HCT116 (cell line): Measurements from ENCODE around the gene RNGTT. TPM values are rescaled to one million over a fixed set of nuclear protein-coding genes. Genes with fewer than 3 reads are reported as not detected.

Experiments used
- ATAC-seq: fragments of 200-7000 bp; cut with Tn5 transposase; 2 replicates; pipeline ENCODE4 v1.9.1; 2020; ENCODE audit warnings: mild to moderate bottlenecking, moderate library complexity
- BruUV-seq: library from RNA; stranded (reverse); fragments of 400-500 nt; replicated peaks from 2 replicates; lab custom pipeline; 2021; lab: Mats Ljungman, UMichigan
- CTCF ChIA-PET: fragments of 300-600 bp; sonication (Branson Sonifier 250); formaldehyde crosslinking; loops from one replicate; lab custom pipeline; 2021; ENCODE audit warnings: antibody characterized with exemption; lab: Charles Lee
- POLR2A ChIA-PET: fragments of 300-600, 350-600 bp; sonication (Branson Sonifier 250); formaldehyde crosslinking; loops from one replicate; lab custom pipeline; 2021; ENCODE audit warnings: antibody characterized with exemption; lab: Charles Lee
- RAD21 ChIA-PET, 2 experiments: fragments of 300-600 bp; sonication (Branson Sonifier 250); formaldehyde crosslinking; loops; one replicate each; lab custom pipeline; 2023; ENCODE audit warnings: low total read pairs in 2 of 2; ENCODE audit not compliant: uncharacterized antibody in 2 of 2, unreplicated experiment in 2 of 2, low non-redundant PET in 1 of 2; lab: Charles Lee
- DNase-seq: peaks from one replicate; pipeline ENCODE4 v3.0.0-alpha.2; 2010; ENCODE audit warnings: low read depth, low spot score
- H2AFZ ChIP-seq: fragments of 200-600 bp; shearing (Covaris generic), sonication (generic); 2 replicates; pipeline ENCODE4 v1.6.1; 2017; ENCODE audit warnings: low read depth, mixed run types, mixed read lengths, antibody characterized with exemption, low read length; ENCODE audit not compliant: poor library complexity, severe bottlenecking
- H3K27ac ChIP-seq: 2 replicates; pipeline ENCODE4 v1.5.1; 2012; ENCODE audit warnings: low read depth, low read length
- H3K27me3 ChIP-seq: fragments of 200-600 bp; sonication (generic); 2 replicates; pipeline ENCODE4 v1.6.1; 2016; ENCODE audit warnings: mixed run types, low read length, mixed read lengths; ENCODE audit not compliant: insufficient read depth
- H3K36me3 ChIP-seq, 2 experiments: fragments of 200-500 bp in 1 of 2; fragments of 200-600 bp in 1 of 2; sonication (Bioruptor generic) in 1 of 2; sonication (generic) in 1 of 2; 2 replicates each; pipeline versions ENCODE4 v1.5.1 to v1.6.1; 2014 to 2016; ENCODE audit warnings: low read length in 2 of 2, inconsistent platforms in 1 of 2, mixed read lengths in 1 of 2, mixed run types in 1 of 2; ENCODE audit not compliant: insufficient read depth in 2 of 2, control insufficient read depth in 1 of 2
- H3K4me1 ChIP-seq, 2 experiments: fragments of 200-600 bp in 1 of 2; sonication (generic) in 1 of 2; 2 replicates each; pipeline versions ENCODE4 v1.5.1 to v1.6.1; 2012 to 2017; ENCODE audit warnings: low read length in 2 of 2, inconsistent platforms in 1 of 2, mild to moderate bottlenecking in 1 of 2, mixed read lengths in 1 of 2, mixed run types in 1 of 2, moderate library complexity in 1 of 2; ENCODE audit not compliant: insufficient read depth in 2 of 2, control insufficient read depth in 1 of 2
- H3K4me2 ChIP-seq: fragments of 200-600 bp; sonication (generic); 2 replicates; pipeline ENCODE4 v1.6.1; 2017; ENCODE audit warnings: mixed run types, low read length, mixed read lengths
- H3K4me3 ChIP-seq, 2 experiments: fragments of 200-600 bp in 1 of 2; sonication (generic) in 1 of 2; replicated peaks in 1 of 2; 2 replicates each; pipeline ENCODE4 v1.5.1; 2011 to 2016; ENCODE audit warnings: low read length in 2 of 2, control low read depth in 1 of 2, low read depth in 1 of 2, mild to moderate bottlenecking in 1 of 2, mixed read lengths in 1 of 2, mixed run types in 1 of 2
- H3K79me2 ChIP-seq: fragments of 200-600 bp; sonication (generic); 2 replicates; pipeline ENCODE4 v1.6.1; 2017; ENCODE audit warnings: mild to moderate bottlenecking, mixed run types, low read length, moderate library complexity, mixed read lengths; ENCODE audit not compliant: insufficient read depth
- H3K9ac ChIP-seq: fragments of 200-600 bp; sonication (generic); 2 replicates; pipeline ENCODE4 v1.6.1; 2016; ENCODE audit warnings: low read length, mixed read lengths
- H3K9me2 ChIP-seq: fragments of 200-600 bp; sonication (generic), shearing (Covaris generic); 2 replicates; pipeline ENCODE4 v1.6.1; 2017; ENCODE audit warnings: mixed run types, mild to moderate bottlenecking, moderate library complexity; ENCODE audit not compliant: insufficient read depth
- H3K9me3 ChIP-seq, 2 experiments: fragments of 200-500 bp in 1 of 2; fragments of 200-600 bp in 1 of 2; sonication (Bioruptor generic) in 1 of 2; sonication (generic) in 1 of 2; 2 replicates each; pipeline ENCODE4 v1.6.1; 2014 to 2017; ENCODE audit warnings: low read length in 2 of 2, mixed read lengths in 2 of 2, inconsistent platforms in 1 of 2, low read depth in 1 of 2, mild to moderate bottlenecking in 1 of 2, mixed run types in 1 of 2, moderate library complexity in 1 of 2; ENCODE audit not compliant: control insufficient read depth in 1 of 2, insufficient read depth in 1 of 2
- H4K20me1 ChIP-seq: fragments of 200-600 bp; sonication (generic), shearing (Covaris generic); 2 replicates; pipeline ENCODE4 v1.6.1; 2017; ENCODE audit warnings: mixed run types, mild to moderate bottlenecking, moderate library complexity; ENCODE audit not compliant: insufficient read depth
- CBX3 ChIP-seq: IDR thresholded peaks from 2 replicates; pipeline ENCODE4 v1.6.1; 2012; ENCODE audit warnings: low read depth
- CEBPB ChIP-seq: IDR thresholded peaks from 2 replicates; pipeline ENCODE4 v1.6.1; 2012; ENCODE audit warnings: low read depth
- EZH2 ChIP-seq: fragments of 200-600 bp; sonication (generic); IDR thresholded peaks from 2 replicates; pipeline ENCODE4 v1.6.1; 2017; ENCODE audit warnings: antibody characterized with exemption, mixed run types
- EZH2phosphoT487 ChIP-seq: fragments of 200-600 bp; IDR thresholded peaks from 2 replicates; pipeline ENCODE4 v1.6.1; 2018; ENCODE audit warnings: antibody characterized with exemption, borderline replicate concordance
- JUND ChIP-seq: IDR thresholded peaks from 2 replicates; pipeline ENCODE4 v1.6.1; 2012
- MAX ChIP-seq: IDR thresholded peaks from 2 replicates; pipeline ENCODE4 v1.6.1; 2012
- POLR2A ChIP-seq: IDR thresholded peaks from 2 replicates; pipeline ENCODE4 v1.7.0; 2011; ENCODE audit warnings: borderline replicate concordance; ENCODE audit not compliant: insufficient read depth, insufficient read length; ENCODE audit errors: extremely low read depth
- REST ChIP-seq: IDR thresholded peaks from 2 replicates; pipeline ENCODE4 v1.6.1; 2012; ENCODE audit warnings: low read depth
- SIN3A ChIP-seq: IDR thresholded peaks from 2 replicates; pipeline ENCODE4 v1.6.1; 2012; ENCODE audit warnings: low read depth
- YY1 ChIP-seq: IDR thresholded peaks from 2 replicates; pipeline ENCODE4 v1.6.1; 2011; ENCODE audit warnings: low read length, low read depth, moderate library complexity, mild to moderate bottlenecking; ENCODE audit not compliant: insufficient replicate concordance; ENCODE audit errors: extremely low read depth
- ZFX ChIP-seq: fragments of 450-650 bp; IDR thresholded peaks from 2 replicates; pipeline ENCODE4 v1.6.1; 2017
- ZNF274 ChIP-seq: fragments of 200-500 bp; sonication (Bioruptor generic); IDR thresholded peaks from 2 replicates; pipeline ENCODE4 v1.6.1; 2014; ENCODE audit warnings: mild to moderate bottlenecking, low read depth, low read length, inconsistent platforms
- intact Hi-C: fragments of 100-400 bp; cut with micrococcal nuclease; formaldehyde crosslinking; loops from 2 replicates; pipeline ENCODE4 v1.10.0; 2022
- total RNA-seq: library from RNA; stranded (reverse); gene quantifications from one replicate; pipeline ENCODE4 v1.2.1, GENCODE V29; 2021; ENCODE audit not compliant: unreplicated experiment

Gene RNGTT
- total RNA-seq, 1 experiment from 2014 or later = 23.0 TPM

- H3K4me2 ChIP-seq = no peak overlapping the region
- TF ChIP-seq JUND (no peak), CBX3 (no peak), REST (no peak), POLR2A (no peak), ZNF274 (no peak), ZFX (no peak), SIN3A (no peak), CEBPB (no peak), YY1 (no peak), MAX (no peak), EZH2phosphoT487 (no peak), EZH2 (no peak)
- H3K9me3 ChIP-seq = no peaks in the 10 kb centered on the region
- H2AFZ ChIP-seq = no peak overlapping the region
- H3K27ac ChIP-seq = no peak overlapping the region
- no peaks in the 10 kb centered on the region for H3K79me2 ChIP-seq
- POLR2A ChIA-PET = no interaction called here
- 0 out of 2 replicates have a peak, but pooled peaks cover under 1% of the 10 kb centered on the region for H3K27me3 ChIP-seq
- H3K9ac ChIP-seq = no peak overlapping the region
- no peaks in the 10 kb centered on the region for H3K4me1 ChIP-seq
- H3K4me3 ChIP-seq = no peak overlapping the region
- no TSS peak for BruUV-seq
- H3K9me2 ChIP-seq = no peaks in the 10 kb centered on the region
- intact Hi-C loops = no loop called here
- H3K36me3 ChIP-seq = no peaks in the 10 kb centered on the region
- CTCF ChIA-PET = no interaction called here
- ATAC-seq = no peak
- no peak for DNase-seq
- RAD21 ChIA-PET = no interaction called here
- H4K20me1 ChIP-seq = no peaks in the 10 kb centered on the region
These were observed 390.8 kb downstream of the RNGTT start for GRCh38 chr6:88572449-88573139.
